Gastroesophageal sphincter (tissue), 3 donors: ENCODE data around the gene CEP135.

Experiments
- EP300 ChIP-seq: sonication (generic); formaldehyde crosslinking; IDR thresholded peaks from one replicate; pipeline ENCODE4 v1.6.1; 2017; ENCODE audit warnings: antibody characterized with exemption, mild to moderate bottlenecking
- POLR2A ChIP-seq, 2 donors: fragments of 450-650 bp; IDR thresholded peaks; one replicate each; pipeline ENCODE4 v1.6.1; 2017; ENCODE audit warnings: antibody characterized with exemption in 2 of 2, mild to moderate bottlenecking in 2 of 2, moderate library complexity in 1 of 2
- POLR2AphosphoS5 ChIP-seq: sonication (generic); formaldehyde crosslinking; IDR thresholded peaks from one replicate; pipeline ENCODE4 v1.6.1; 2017; ENCODE audit warnings: antibody characterized with exemption
- TF ChIP-seq, protein P1 (sequence below), 4 experiments: fragments of 200-600 bp in 2 of 4; fragments of 450-650 bp in 2 of 4; sonication (generic) in 1 of 4; IDR thresholded peaks; one replicate each; pipeline ENCODE4 v1.5.1; 2017 to 2019; ENCODE audit warnings: antibody characterized with exemption in 4 of 4, mild to moderate bottlenecking in 2 of 4, moderate library complexity in 2 of 4

DNA sequence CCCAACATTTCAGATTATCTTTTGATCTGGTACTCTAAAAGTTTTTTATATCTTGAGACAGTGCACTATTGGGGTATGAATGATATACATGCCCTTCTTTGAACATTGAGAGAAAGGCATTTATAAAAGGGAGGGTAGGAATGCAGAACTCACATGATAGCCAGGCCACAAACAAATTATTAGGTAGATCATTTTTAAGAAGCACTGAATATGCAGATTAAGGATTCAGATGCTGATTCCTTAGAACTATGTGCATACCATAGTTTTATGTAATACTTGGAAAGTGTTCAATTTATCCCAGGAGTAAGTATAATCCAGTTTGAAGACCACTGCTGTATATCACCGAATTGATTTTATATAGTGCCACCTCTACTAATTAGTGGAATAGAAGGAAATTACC is 18.6 kb downstream of the CEP135 start:
- TF ChIP-seq, protein P1, sequence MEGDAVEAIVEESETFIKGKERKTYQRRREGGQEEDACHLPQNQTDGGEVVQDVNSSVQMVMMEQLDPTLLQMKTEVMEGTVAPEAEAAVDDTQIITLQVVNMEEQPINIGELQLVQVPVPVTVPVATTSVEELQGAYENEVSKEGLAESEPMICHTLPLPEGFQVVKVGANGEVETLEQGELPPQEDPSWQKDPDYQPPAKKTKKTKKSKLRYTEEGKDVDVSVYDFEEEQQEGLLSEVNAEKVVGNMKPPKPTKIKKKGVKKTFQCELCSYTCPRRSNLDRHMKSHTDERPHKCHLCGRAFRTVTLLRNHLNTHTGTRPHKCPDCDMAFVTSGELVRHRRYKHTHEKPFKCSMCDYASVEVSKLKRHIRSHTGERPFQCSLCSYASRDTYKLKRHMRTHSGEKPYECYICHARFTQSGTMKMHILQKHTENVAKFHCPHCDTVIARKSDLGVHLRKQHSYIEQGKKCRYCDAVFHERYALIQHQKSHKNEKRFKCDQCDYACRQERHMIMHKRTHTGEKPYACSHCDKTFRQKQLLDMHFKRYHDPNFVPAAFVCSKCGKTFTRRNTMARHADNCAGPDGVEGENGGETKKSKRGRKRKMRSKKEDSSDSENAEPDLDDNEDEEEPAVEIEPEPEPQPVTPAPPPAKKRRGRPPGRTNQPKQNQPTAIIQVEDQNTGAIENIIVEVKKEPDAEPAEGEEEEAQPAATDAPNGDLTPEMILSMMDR (IDR thresholded peaks at IDR 0.05): no peak
- TF ChIP-seq POLR2A (IDR thresholded peaks at IDR 0.05) (no peak), POLR2AphosphoS5 (no peak), EP300 (no peak)
